ENCODE results near the gene MED16.

The MED16 gene

GRCh38 chr19:932648-933552 is 39.9 kb upstream of the MED16 start:
- no peak for DNase-seq (ENCODE audit: low read depth)
- H3K4me3 ChIP-seq (ENCODE audit: low read depth, low read length) = peak overlapping the region; percentile 40
- no peak for TF ChIP-seq CTCF (IDR thresholded peaks at IDR 0.05; ENCODE audit: low read depth, low read length, missing control alignments)

- TF ChIP-seq CTCF (IDR thresholded peaks at IDR 0.05; ENCODE audit: low read depth, low read length, missing control alignments) = no peak
- H3K4me3 ChIP-seq (ENCODE audit: low read depth, low read length) = peak overlapping the region; percentile 40
- DNase-seq (ENCODE audit: low read depth) = no peak
These were observed 39.1 kb upstream of the MED16 start for GRCh38 chr19:931860-932647.

GRCh38 chr19:929891-930258 is 36.9 kb upstream of the MED16 start:
- TF ChIP-seq CTCF (IDR thresholded peaks at IDR 0.05; ENCODE audit: low read depth, low read length, missing control alignments) = no peak
- no peak for DNase-seq (ENCODE audit: low read depth)
- H3K4me3 ChIP-seq (ENCODE audit: low read depth, low read length) = no peak overlapping the region

GRCh38 chr19:929203-929890 is 36.4 kb upstream of the MED16 start:
- no peak overlapping the region for H3K4me3 ChIP-seq (ENCODE audit: low read depth, low read length)
- no peak for TF ChIP-seq CTCF (IDR thresholded peaks at IDR 0.05; ENCODE audit: low read depth, low read length, missing control alignments)
- no peak for DNase-seq (ENCODE audit: low read depth)

GRCh38 chr19:928471-929202 is 35.6 kb upstream of the MED16 start:
- DNase-seq (ENCODE audit: low read depth) = no peak
- H3K4me3 ChIP-seq (ENCODE audit: low read depth, low read length) = no peak overlapping the region; the same call in 1 of the 2 replicates
- TF ChIP-seq CTCF (IDR thresholded peaks at IDR 0.05; ENCODE audit: low read depth, low read length, missing control alignments) = no peak

GRCh38 chr19:927780-928401 is 34.9 kb upstream of the MED16 start:
- TF ChIP-seq CTCF (IDR thresholded peaks at IDR 0.05; ENCODE audit: low read depth, low read length, missing control alignments) = no peak
- no peak for DNase-seq (ENCODE audit: low read depth)
- peak overlapping the region; percentile 95 for H3K4me3 ChIP-seq (ENCODE audit: low read depth, low read length)
